GM18868 (cell line): ENCODE measurements around the gene TMEM126B.

Experiments used
- ATAC-seq: cut with Tn5 transposase; IDR thresholded peaks from one replicate; pipeline ENCODE4 v1.9.1; 2021; ENCODE audit warnings: mild to moderate bottlenecking, moderate library complexity; ENCODE audit not compliant: unreplicated experiment

Gene TMEM126B

DNA sequence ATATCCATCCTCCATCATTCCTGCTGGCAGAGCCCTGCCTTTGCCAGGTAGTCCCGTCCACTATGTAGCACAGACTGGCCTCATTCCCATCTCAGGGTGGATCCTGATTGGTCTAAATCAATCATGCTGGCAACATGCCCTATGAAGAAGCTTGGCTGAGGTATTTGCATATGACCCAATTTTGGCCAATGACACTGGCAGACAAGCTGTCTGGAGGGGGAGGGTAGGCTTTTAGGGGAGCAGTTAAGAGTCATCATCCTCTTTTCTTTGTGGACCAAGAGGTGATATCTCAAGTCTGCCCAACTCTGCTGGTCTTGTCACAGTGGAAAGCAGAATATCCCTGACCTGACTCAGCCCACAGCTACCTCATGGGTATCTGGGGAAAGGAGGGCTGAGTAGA, 52.5 kb downstream of the TMEM126B start:
- no peak for ATAC-seq

- peak; percentile 81 for ATAC-seq
These were observed 54.2 kb downstream of the TMEM126B start for GRCh38 chr11:85682330-85683305.

GRCh38 chr11:85685125-85685819, 56.9 kb downstream of the TMEM126B start:
- no peak for ATAC-seq

GRCh38 chr11:85685820-85686459, 57.5 kb downstream of the TMEM126B start, which contains the start of gene CCDC89:
Gene CCDC89, minus strand, starts transcription at chr11:85686195. Its CDS starts 65 bp downstream, at chr11:85686130.
- ATAC-seq = peak; percentile 38
